Daoy (cell line): ENCODE data around the gene AMPD1. TPM values are rescaled to one million over a fixed set of nuclear protein-coding genes. Genes with fewer than 3 reads are reported as not detected.

Experiments
- DNase-seq: peaks from one replicate; pipeline ENCODE4 v3.0.0-alpha.2; 2015; ENCODE audit warnings: low read depth
- total RNA-seq: library from RNA; depleted of rRNA; stranded (reverse); fragments of >200 nt; shearing (Covaris generic); gene quantifications from 2 replicates; pipeline ENCODE4 v1.2.3, GENCODE V29; 2014; rRNA removed

AMPD1 gene
- not detected in 2 replicates for total RNA-seq

- DNase-seq = peak; percentile 40
These were observed at the start of gene AMPD1 for GRCh38 chr1:114695430-114696058. Gene AMPD1 (minus strand): TSS chr1:114695546. CDS start chr1:114695471, 75 bp downstream.

- no peak for DNase-seq
These were observed 46.8 kb upstream of the AMPD1 start for GRCh38 chr1:114741963-114742746.

GRCh38 chr1:114740331-114740730 lies 45.0 kb upstream of the AMPD1 start:
- no peak for DNase-seq

GRCh38 chr1:114737314-114737849 lies 42.0 kb upstream of the AMPD1 start:
- no peak for DNase-seq

- no peak for DNase-seq
These were observed 40.1 kb upstream of the AMPD1 start for GRCh38 chr1:114735479-114735878.

GRCh38 chr1:114729782-114730181 lies 34.4 kb upstream of the AMPD1 start:
- DNase-seq = no peak

GRCh38 chr1:114728553-114728952 lies 33.2 kb upstream of the AMPD1 start:
- no peak for DNase-seq

- DNase-seq = no peak
These were observed 29.9 kb upstream of the AMPD1 start for GRCh38 chr1:114725230-114725629.

GRCh38 chr1:114723915-114724314 lies 28.6 kb upstream of the AMPD1 start:
- no peak for DNase-seq

- DNase-seq = no peak
These were observed 28.1 kb upstream of the AMPD1 start for GRCh38 chr1:114723457-114723856.

GRCh38 chr1:114720492-114720891 lies 25.1 kb upstream of the AMPD1 start:
- no peak for DNase-seq

GRCh38 chr1:114719424-114719787 lies 24.1 kb upstream of the AMPD1 start:
- DNase-seq = peak; percentile 35

GRCh38 chr1:114718661-114719423 lies 23.5 kb upstream of the AMPD1 start:
- DNase-seq = peak; percentile 60

- DNase-seq = peak; percentile 97
These were observed 21.2 kb upstream of the AMPD1 start, which contains the start of gene NRAS for GRCh38 chr1:114716304-114717170. Gene NRAS (minus strand): TSS chr1:114716771. CDS start chr1:114716160, 611 bp downstream.

- peak; percentile 12 for DNase-seq
These were observed 20.6 kb upstream of the AMPD1 start for GRCh38 chr1:114715952-114716303.

GRCh38 chr1:114712977-114713376 lies 17.6 kb upstream of the AMPD1 start:
- no peak for DNase-seq

- no peak for DNase-seq
These were observed 15.0 kb upstream of the AMPD1 start for GRCh38 chr1:114710360-114710759.

GRCh38 chr1:114707604-114708003 lies 12.3 kb upstream of the AMPD1 start:
- no peak for DNase-seq

GRCh38 chr1:114703242-114703641 lies 7.9 kb upstream of the AMPD1 start:
- no peak for DNase-seq

GRCh38 chr1:114702737-114703136 lies 7.4 kb upstream of the AMPD1 start:
- DNase-seq = no peak

- DNase-seq = no peak
These were observed 6.6 kb upstream of the AMPD1 start for GRCh38 chr1:114701931-114702330.
